Sciatic nerve (tissue), 2 donors: Measurements from ENCODE around the gene ZNF14. TPM values are rescaled to one million over a fixed set of nuclear protein-coding genes. Genes with fewer than 3 reads are reported as not detected.
"Not testable (repeated sequence)": the region's sequence is repeated elsewhere in the genome, so short reads cannot be mapped to it uniquely, and the experiment has no call there.

Source experiments
- ATAC-seq: fragments of 200-7000 bp; cut with Tn5 transposase; one replicate; pipeline ENCODE4 v1.9.1; 2020; ENCODE audit warnings: mild to moderate bottlenecking, moderate library complexity
- DNase-seq: peaks from one replicate; pipeline ENCODE4 v3.0.0-alpha.2; 2020; ENCODE audit warnings: low spot score
- intact Hi-C: fragments of 100-400 bp; cut with DNase I; formaldehyde crosslinking; loops from one replicate; pipeline ENCODE4 v1.14.2; 2022
- total RNA-seq: library from RNA; stranded (reverse); fragmentation: NEBNext Ultra II Directional; extraction: Animal tissue kit (Norgen Biotek cat#: 25700); gene quantifications from one replicate; pipeline ENCODE4 v1.2.1, GENCODE V29; 2021
- donor health status: DM: no; HTN: no; CAD: no.
- donor health status: DM: no; HTN: no; CAD: no.

ZNF14 gene
- total RNA-seq, 1 donor from 2014 or later: 11.3 TPM

GRCh38 chr19:19747357-19748220, 14.7 kb upstream of the ZNF14 start:
- DNase-seq (no peak), ATAC-seq (no peak)
- intact Hi-C loops: no loop called here

- intact Hi-C loops: no loop called here
- ATAC-seq: no peak
- DNase-seq: no peak
Observed at GRCh38 chr19:19746286-19747213, 13.6 kb upstream of the ZNF14 start.

- ATAC-seq: no peak
- no peak for DNase-seq
- intact Hi-C loops: no loop called here
Observed at GRCh38 chr19:19745496-19746285, 12.8 kb upstream of the ZNF14 start.

- intact Hi-C loops: no loop called here
- ATAC-seq (no peak), DNase-seq (no peak)
Observed at GRCh38 chr19:19744641-19745040, 11.7 kb upstream of the ZNF14 start.

GRCh38 chr19:19743921-19744320, 11.0 kb upstream of the ZNF14 start:
- ATAC-seq, intact Hi-C loops, DNase-seq: not testable (repeated sequence)

- intact Hi-C loops: no loop called here
- DNase-seq: no peak
- no peak for ATAC-seq
Observed at GRCh38 chr19:19743176-19743575, 10.3 kb upstream of the ZNF14 start.

GRCh38 chr19:19742773-19743172, 9.9 kb upstream of the ZNF14 start:
- intact Hi-C loops: no loop called here
- no peak for ATAC-seq
- no peak for DNase-seq

GRCh38 chr19:19741184-19741583, 8.3 kb upstream of the ZNF14 start:
- intact Hi-C loops: no loop called here
- ATAC-seq: no peak
- DNase-seq: no peak

GRCh38 chr19:19740755-19741154, 7.8 kb upstream of the ZNF14 start:
- DNase-seq (no peak), ATAC-seq (no peak)
- intact Hi-C loops: no loop called here

- intact Hi-C loops: no loop called here
- DNase-seq (no peak), ATAC-seq (no peak)
Observed at GRCh38 chr19:19738564-19738963, 5.7 kb upstream of the ZNF14 start.

GRCh38 chr19:19737559-19738332, 4.8 kb upstream of the ZNF14 start:
- intact Hi-C loops: no loop called here
- no peak for DNase-seq
- no peak for ATAC-seq

GRCh38 chr19:19721896-19722295, 11.0 kb downstream of the ZNF14 start:
- no peak for ATAC-seq
- intact Hi-C loops: no loop called here
- DNase-seq: no peak

- ATAC-seq (no peak), DNase-seq (no peak)
Observed at GRCh38 chr19:19719798-19720197, 13.1 kb downstream of the ZNF14 start.

GRCh38 chr19:19711934-19712828, 20.7 kb downstream of the ZNF14 start:
- intact Hi-C loops: no loop called here
- ATAC-seq: no peak
- no peak for DNase-seq

More at GRCh38 chr19:19719798-19720197, 13.1 kb downstream of the ZNF14 start:
- intact Hi-C loops: no loop called here

GRCh38 chr19:19711306-19711933, 21.5 kb downstream of the ZNF14 start:
- no peak for DNase-seq
- no peak for ATAC-seq
- intact Hi-C loops: no loop called here

GRCh38 chr19:19710506-19710905, 22.4 kb downstream of the ZNF14 start:
- DNase-seq (no peak), ATAC-seq (no peak)
- intact Hi-C loops: no loop called here

GRCh38 chr19:19704836-19705235, 28.1 kb downstream of the ZNF14 start:
- DNase-seq (no peak), ATAC-seq (no peak)
- intact Hi-C loops: loop anchor here (5.0 kb wide), 1 partner anchor 118 kb away; no protein-coding TSS in a partner anchor
